B cell (primary cell): ENCODE data around the gene ELMO1.

ENCODE experiments used
- EZH2 ChIP-seq: IDR thresholded peaks from 2 replicates; pipeline ENCODE4 v1.6.1; 2012; ENCODE audit warnings: borderline replicate concordance, low read depth, mild to moderate bottlenecking, moderate library complexity, low read length; ENCODE audit not compliant: insufficient read depth, poor library complexity, severe bottlenecking
- TF ChIP-seq, protein P1 (sequence below): fragments of 200-600 bp; IDR thresholded peaks from one replicate; pipeline ENCODE4 v1.8.0; 2022; ENCODE audit warnings: antibody characterized with exemption, mild to moderate bottlenecking

DNA sequence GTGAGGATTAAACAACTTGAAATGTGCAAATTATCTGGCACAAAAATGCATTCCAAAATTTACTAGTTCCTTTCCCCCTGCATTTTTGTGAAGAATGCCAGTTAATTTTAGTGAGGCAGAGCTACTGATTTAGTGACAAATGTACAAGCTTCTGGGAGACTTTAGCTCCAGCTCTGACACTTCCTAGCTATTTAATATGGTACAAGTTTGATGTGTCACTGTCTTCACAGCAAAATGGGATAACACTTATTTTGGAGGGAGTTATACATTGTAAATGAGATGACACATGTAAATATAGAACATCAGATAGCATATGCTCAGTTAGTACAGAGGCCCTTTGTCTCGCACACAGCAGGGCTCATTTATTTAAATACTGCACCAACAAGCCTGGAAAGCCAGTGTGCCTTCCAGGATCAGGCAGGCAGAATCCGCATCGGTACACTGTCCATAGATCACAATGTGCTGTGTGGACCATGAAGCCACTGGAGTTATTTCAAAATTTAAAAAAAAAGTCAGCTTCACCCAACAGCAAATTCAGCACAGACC, 48.7 kb downstream of the ELMO1 start:
- TF ChIP-seq, protein P1, sequence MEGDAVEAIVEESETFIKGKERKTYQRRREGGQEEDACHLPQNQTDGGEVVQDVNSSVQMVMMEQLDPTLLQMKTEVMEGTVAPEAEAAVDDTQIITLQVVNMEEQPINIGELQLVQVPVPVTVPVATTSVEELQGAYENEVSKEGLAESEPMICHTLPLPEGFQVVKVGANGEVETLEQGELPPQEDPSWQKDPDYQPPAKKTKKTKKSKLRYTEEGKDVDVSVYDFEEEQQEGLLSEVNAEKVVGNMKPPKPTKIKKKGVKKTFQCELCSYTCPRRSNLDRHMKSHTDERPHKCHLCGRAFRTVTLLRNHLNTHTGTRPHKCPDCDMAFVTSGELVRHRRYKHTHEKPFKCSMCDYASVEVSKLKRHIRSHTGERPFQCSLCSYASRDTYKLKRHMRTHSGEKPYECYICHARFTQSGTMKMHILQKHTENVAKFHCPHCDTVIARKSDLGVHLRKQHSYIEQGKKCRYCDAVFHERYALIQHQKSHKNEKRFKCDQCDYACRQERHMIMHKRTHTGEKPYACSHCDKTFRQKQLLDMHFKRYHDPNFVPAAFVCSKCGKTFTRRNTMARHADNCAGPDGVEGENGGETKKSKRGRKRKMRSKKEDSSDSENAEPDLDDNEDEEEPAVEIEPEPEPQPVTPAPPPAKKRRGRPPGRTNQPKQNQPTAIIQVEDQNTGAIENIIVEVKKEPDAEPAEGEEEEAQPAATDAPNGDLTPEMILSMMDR = no peak
- TF ChIP-seq EZH2 = no peak
